Stimulated activated CD8-positive, alpha-beta memory T cell treated with anti-CD3 and anti-CD28 coated beads, Interleukin-4, amount 100 ng/mL, for 24 hours (primary cell): ENCODE data around the gene GPR137B.

Experiments used
- DNase-seq: peaks from one replicate; pipeline ENCODE4 v3.0.0-alpha.2; 2020; ENCODE audit warnings: low read depth

The GPR137B gene

DNA sequence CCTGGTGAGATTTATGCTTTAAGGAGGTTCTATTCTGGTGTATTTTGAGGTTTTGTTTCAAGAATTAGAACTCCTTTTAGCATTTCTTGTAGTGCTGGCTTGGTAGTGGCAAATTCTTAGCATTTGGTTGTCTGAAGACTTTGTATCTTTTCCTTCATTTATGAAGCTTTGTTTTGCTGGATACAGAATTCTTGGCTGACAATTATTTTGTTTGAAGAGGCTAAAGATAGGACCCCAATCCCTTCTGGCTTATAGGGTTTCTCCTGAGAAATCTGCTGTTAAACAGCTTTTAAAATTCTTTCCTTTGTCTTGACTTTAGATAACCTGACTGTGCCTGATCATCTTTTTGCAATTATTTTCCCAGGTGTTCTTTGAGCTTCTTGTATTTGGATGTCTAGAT is 58.6 kb downstream of the GPR137B start:
- DNase-seq: no peak

DNA sequence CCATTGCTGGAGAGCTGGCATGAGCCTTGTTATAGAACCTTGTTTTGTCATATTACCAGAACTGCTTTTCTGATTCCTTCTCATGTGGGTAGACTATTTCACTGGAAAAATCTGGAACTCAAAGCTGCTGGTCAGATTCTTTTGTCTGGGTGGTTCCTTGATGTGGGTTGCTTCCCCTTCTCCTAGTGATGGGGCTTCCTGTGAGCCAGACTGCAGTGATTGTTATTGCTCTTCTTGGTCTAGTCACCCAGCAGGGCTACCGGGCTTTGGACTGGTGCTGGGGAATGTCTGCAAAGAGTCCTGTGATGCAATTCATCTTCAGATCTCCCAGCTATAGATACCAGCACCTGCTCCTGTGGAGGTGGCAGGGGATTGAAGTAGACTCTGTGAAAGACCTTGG is 59.4 kb downstream of the GPR137B start:
- no peak for DNase-seq

GRCh38 chr1:236204039-236204438 is 61.7 kb downstream of the GPR137B start:
- DNase-seq: no peak

- DNase-seq: no peak
Measured at GRCh38 chr1:236204656-236205055, 62.3 kb downstream of the GPR137B start.

- no peak for DNase-seq
Measured at GRCh38 chr1:236206548-236206947, 64.2 kb downstream of the GPR137B start.

- DNase-seq: no peak
Measured at GRCh38 chr1:236207121-236207520, 64.8 kb downstream of the GPR137B start.

DNA sequence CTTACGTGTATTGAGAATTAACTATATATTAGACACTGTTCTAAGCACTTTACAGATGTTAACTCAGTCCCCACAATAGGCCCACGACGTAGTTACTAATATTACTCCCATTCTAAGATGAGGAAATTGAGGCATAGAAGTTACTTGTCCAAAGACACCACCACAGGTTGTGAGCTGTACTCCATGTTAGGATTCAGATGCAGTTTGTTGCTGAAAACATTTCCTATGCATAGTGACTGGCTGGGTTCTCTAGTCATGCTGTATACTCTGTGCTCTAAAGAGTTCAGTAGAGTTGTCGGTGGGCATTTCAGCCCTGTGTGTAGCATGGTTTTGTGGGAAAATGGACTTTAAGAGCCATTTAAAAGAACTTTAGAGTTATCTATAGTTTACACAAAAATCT is 65.2 kb downstream of the GPR137B start:
- no peak for DNase-seq

GRCh38 chr1:236209185-236209584 is 66.8 kb downstream of the GPR137B start:
- no peak for DNase-seq

GRCh38 chr1:236209713-236210112 is 67.4 kb downstream of the GPR137B start:
- no peak for DNase-seq

DNA sequence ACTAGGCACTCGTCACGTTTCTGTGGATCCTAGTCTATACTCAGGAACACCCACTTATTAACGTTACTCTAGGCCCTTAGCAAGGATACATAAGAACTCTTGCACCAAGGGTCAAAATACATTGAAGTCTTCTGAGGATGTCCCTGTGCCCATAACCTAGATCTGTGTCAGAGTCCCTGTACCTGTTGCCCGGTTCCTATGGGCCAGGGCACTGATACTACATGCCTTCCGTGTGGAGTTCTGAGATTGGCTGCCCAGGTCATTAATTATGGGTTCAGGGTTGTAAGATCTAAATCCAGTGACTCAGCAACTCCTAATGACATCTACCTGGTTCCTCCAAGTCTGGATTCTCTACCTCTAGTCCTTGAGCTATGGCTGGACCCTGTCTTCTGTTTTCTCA is 69.5 kb downstream of the GPR137B start:
- DNase-seq: no peak

- DNase-seq: no peak
Measured at GRCh38 chr1:236213534-236213933, 71.2 kb downstream of the GPR137B start.

DNA sequence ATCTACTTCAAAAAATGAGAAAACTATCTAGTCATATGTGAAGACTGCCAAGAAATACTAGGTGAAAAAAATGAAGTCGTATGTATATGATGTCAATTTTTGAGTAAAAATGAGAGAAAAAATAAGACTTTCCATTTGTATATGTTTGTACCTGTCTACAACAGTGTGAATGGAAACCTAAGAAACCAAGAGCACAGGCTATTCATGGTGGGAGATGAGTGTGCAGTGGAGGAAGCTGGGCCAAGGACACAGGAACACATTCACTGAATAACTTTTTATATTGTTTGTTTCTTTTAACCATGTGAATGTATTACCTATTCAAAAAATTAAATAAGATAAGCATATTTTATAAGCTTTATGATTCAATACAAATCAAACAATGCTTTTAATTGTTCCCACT is 72.4 kb downstream of the GPR137B start:
- DNase-seq: no peak

DNA sequence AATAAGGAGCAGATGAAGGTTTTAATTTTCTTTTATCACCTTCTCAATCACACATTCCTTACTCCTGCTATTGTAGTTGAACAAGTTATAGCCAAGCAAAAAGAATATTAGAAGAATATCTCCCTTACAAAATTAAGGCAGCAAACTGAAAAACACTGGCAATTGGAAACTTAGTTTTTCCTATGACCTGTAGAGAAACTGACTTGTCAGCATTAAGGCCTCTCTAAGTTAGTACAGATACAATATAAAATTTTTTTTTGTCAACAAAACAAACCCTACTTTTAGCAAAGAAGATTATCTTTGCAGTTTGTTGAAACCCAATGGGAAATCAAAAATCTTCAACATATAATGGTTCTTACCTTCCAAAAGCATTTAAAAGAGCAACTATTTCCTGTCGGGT is 78.1 kb downstream of the GPR137B start:
- no peak for DNase-seq

DNA sequence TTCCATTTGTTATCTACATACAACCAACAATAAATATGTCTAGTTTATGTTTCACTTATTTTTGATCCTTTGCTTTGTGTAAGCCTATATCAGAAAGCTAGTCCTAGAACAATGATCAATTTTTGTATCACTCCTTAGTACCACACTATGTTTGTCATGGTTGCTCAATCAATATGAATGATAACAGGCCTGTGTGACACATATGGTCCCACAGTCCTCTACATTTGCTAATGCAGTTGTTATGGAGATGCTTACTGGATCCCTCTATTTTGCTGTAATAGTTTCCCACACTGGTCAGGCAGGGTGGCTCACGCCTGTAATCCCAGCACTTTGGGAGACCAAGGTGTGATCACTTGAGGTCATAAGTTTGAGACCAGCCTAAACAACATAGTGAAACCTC is 80.3 kb downstream of the GPR137B start:
- DNase-seq: no peak

GRCh38 chr1:236228411-236228810 is 86.1 kb downstream of the GPR137B start:
- DNase-seq: no peak

- DNase-seq: no peak
Measured at GRCh38 chr1:236235116-236235515, 92.8 kb downstream of the GPR137B start.

- no peak for DNase-seq
Measured at GRCh38 chr1:236239092-236239585, 96.8 kb downstream of the GPR137B start.

DNA sequence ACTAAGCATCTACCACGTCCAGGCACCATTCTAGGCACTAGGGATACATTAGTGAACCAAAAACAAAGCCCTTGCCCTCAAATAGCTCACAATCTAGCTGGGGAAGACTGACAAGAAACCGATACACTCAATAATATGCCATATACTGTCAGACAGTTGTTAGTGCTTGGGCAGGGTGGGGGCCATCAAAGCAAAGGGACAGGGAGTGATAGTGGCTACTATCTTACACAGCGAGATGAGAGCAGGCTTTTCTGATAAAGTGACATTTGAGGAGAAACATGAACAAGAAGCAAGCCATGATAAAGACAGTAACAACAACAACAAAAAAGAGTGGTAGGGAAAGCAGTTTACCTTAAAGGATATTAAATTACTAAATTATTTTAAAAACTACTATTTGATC is 98.3 kb downstream of the GPR137B start:
- no peak for DNase-seq

- DNase-seq: no peak
Measured at GRCh38 chr1:236242568-236242967, 100.2 kb downstream of the GPR137B start.

GRCh38 chr1:236247286-236247685 is 104.9 kb downstream of the GPR137B start:
- DNase-seq: no peak

DNA sequence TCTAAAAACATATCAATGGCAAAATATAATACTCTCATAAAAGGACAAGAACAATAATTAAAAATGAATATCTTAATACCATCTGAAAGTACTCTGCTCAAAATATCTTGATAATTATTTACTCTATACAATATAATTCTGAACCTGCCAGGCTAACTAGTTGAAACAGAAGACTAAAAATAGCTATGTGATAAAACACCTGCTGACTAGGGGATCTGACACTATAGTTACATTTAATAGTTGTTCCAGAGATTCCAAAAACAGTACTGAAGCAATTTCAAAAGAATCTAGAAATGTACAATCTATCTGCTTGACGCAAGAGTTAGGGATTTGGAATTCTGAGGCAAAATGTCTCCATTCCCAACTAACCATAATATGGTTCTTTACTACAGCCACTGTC is 109.2 kb downstream of the GPR137B start:
- DNase-seq: no peak

DNA sequence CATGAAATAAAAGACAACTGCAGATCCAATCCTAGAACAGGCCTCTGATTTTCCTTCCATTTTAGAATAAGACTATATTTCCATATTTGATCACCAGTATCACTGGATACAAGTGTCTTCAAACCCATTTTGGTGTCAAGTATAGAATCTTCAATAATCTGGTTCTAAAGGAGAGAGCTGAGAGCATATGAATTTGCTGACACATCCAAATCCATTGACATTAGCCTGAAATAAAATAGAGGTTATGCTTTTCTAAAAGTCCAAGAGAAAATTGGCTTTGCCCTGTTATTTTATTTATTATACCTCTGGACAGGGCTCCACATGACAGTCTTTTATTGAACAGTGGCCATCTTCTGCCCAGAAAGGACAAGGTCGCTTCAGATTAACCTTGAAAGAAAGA is 110.8 kb downstream of the GPR137B start:
- DNase-seq: no peak

- DNase-seq: no peak
Measured at GRCh38 chr1:236253918-236254637, 111.7 kb downstream of the GPR137B start.

DNA sequence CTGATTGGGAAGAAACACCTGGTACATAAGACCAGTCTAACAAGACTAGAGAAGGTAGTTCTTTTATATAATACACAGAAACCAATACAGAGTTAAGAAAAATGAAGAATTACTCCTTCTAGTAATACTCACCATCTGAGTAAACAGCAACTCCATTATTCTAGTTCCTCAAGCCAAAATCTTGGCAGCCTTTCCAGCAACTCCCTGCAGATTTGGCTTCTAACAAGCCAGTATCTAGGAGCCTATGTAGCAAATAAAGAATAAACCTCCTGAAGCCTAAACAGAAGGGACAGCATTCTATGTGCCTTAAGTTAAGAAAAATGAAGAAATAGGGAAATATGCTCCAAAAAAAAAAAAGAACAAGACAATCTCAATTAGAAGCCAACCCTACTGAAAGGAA is 114.9 kb downstream of the GPR137B start:
- no peak for DNase-seq
